Measurements from ENCODE around the gene ATP6V0E1.
"Not testable (repeated sequence)": the region's sequence is repeated elsewhere in the genome, so short reads cannot be mapped to it uniquely, and the experiment has no call there.

Gene ATP6V0E1

GRCh38 chr5:173004447-173004846 lies 20.9 kb downstream of the ATP6V0E1 start:
- Mint-ChIP-seq H3K4me1 (ENCODE audit: low read depth) (peaks cover 78% of the 10 kb centered on the region), H3K27ac (peak overlapping the region; percentile 77), H3K27me3 (no peaks in the 10 kb centered on the region), H3K4me3 (no peak overlapping the region), H3K36me3 (peaks cover 3% of the 10 kb centered on the region), H3K9me3 (ENCODE audit: low read depth) (no peaks in the 10 kb centered on the region)

GRCh38 chr5:173010021-173010420 lies 26.4 kb downstream of the ATP6V0E1 start:
- H3K9me3 Mint-ChIP-seq (ENCODE audit: low read depth), result no peaks in the 10 kb centered on the region
- H3K4me3 Mint-ChIP-seq, result peak overlapping the region; percentile 2
- peaks cover 2% of the 10 kb centered on the region for H3K36me3 Mint-ChIP-seq
- H3K27me3 Mint-ChIP-seq, result no peaks in the 10 kb centered on the region
- H3K27ac Mint-ChIP-seq, result peak overlapping the region; percentile 62
- H3K4me1 Mint-ChIP-seq (ENCODE audit: low read depth), result peaks cover 53% of the 10 kb centered on the region

DNA sequence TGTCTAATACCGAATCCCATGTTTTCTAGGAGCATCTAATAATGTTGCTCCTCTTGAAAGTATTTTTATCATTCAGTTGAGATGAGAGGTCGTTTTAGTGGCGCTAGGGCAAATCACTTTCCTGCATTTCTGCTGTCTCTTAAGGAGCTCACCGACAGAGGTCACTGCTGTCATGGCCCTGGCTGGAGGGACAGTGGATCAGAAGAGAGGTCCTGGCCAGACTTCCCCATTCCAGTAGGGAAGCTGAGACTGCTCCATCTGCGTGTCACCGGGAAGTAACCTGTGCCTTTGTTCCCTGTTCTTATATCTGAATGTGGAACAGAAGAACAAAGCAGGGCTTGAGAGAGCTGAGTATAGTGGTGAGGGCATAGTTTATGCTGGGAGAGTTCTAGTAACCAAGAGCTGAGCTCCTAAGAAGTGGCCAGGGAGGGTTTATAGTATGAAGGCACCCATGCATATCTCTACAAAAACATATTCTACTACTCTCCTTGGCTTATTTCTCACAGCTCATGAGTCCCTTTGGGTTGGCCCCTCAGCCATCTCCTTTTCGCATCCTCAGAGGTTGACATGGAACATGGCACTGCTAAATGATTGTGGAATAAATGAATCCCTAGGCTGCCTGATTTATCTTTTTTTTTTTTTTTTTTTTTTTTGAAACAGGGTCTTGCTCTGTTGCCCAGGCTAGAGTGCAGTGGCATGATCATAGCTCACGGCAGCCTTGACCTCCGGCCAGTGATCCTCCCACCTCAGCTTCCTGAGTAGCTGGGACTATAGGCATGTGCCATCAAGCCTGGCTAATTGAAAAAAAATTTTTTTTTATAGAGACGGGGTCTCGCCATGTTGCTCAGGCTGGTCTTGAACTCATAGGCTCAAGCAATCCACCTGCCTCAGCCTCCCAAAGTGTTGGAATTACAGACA lies 27.2 kb downstream of the ATP6V0E1 start:
- no peak overlapping the region for H3K4me3 Mint-ChIP-seq
- peaks cover 2% of the 10 kb centered on the region for H3K36me3 Mint-ChIP-seq
- H3K4me1 Mint-ChIP-seq (ENCODE audit: low read depth), result peaks cover 51% of the 10 kb centered on the region
- H3K9me3 Mint-ChIP-seq (ENCODE audit: low read depth), result no peaks in the 10 kb centered on the region
- peak overlapping the region; percentile 62 for H3K27ac Mint-ChIP-seq
- no peaks in the 10 kb centered on the region for H3K27me3 Mint-ChIP-seq

DNA sequence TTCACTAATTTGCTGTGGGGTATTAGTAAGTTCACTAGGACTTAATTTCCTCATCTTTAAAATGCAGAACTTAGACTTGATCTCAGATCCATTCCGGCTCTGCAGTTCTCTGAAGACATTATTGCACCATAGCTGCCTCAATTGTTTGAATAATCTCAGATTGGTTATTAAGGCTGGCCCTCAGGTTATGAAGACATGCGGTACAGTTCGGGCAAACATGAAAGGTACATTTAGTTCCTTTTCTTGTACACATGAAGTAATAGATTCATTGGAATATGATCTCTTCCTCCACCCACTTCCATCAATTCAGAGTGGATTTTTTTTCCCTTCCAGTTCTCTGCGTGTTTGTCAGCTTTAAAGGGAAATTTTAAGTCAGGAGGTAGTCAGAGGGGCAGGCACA lies 28.0 kb downstream of the ATP6V0E1 start:
- H3K27me3 Mint-ChIP-seq, result no peaks in the 10 kb centered on the region
- no peaks in the 10 kb centered on the region for H3K9me3 Mint-ChIP-seq (ENCODE audit: low read depth)
- peaks cover 54% of the 10 kb centered on the region for H3K4me1 Mint-ChIP-seq (ENCODE audit: low read depth)
- H3K27ac Mint-ChIP-seq, result peak overlapping the region; percentile 50
- peaks cover 2% of the 10 kb centered on the region for H3K36me3 Mint-ChIP-seq
- no peak overlapping the region for H3K4me3 Mint-ChIP-seq

DNA sequence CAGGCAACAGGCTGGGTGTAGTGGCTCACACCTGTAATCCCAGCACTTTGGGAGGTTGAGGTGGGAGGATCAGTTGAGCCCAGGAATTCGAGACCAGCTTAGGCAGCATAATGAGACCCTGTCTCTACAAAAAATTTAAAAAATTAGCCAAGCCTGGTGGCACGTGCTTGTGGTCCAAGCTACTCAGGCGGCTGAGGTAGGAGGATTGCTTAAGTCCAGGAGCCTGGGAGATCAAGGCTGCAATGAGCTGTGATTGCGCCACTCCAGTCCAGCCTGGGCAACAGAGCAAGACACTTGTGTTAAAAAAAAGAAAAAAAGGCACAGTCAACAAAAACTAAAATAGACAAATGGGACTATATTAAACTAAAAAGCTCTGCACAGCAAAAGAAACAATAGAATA lies 29.3 kb downstream of the ATP6V0E1 start:
- peaks cover 51% of the 10 kb centered on the region for H3K4me1 Mint-ChIP-seq (ENCODE audit: low read depth)

DNA sequence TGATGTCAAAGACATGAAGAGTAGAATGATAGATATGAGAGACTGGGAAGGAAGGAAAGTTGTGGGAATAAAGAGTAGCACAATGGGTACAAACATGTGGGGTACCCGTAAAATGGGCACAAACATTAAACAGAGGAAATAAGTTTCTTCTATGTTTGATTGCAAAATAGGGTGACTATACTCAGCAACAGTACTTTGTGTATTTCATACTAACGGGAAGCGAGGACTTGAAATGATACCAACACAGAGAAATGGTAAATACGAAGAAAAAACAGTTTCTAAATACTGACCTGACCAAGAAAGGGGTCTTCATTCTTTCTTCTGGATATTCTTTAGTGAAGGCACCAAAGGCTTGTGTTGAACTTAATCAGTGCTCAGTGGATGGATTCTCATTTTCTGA lies 31.1 kb downstream of the ATP6V0E1 start:
- Mint-ChIP-seq H3K9me3 (ENCODE audit: low read depth) (no peaks in the 10 kb centered on the region), H3K27me3 (no peaks in the 10 kb centered on the region), H3K4me1 (ENCODE audit: low read depth) (peaks cover 53% of the 10 kb centered on the region), H3K36me3 (peaks cover 7% of the 10 kb centered on the region), H3K27ac (peak overlapping the region; percentile 61), H3K4me3 (no peak overlapping the region)

More for the DNA sequence above, 29.3 kb downstream of the ATP6V0E1 start:
- Mint-ChIP-seq H3K27ac (no peak overlapping the region), H3K9me3 (ENCODE audit: low read depth) (no peaks in the 10 kb centered on the region), H3K36me3 (peaks cover 4% of the 10 kb centered on the region), H3K27me3 (no peaks in the 10 kb centered on the region), H3K4me3 (no peak overlapping the region)

DNA sequence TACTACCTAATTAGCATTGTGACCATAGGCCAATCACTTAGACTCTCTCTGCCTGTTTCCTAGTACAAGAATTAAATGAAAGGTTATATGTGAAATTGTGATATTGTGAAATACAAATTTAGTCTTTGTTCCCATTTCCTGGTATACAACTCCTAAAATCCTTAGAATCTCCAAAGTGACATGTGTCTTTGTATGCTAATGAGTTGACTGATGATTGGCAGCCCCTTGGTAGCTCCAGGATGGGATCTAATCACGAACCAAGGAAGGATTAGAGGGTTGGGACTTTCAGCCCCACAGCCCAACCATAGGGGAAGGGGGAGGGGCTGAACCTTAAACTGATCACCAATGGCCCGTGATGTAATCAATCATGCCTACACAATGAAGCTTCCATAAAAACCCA lies 31.6 kb downstream of the ATP6V0E1 start:
- no peaks in the 10 kb centered on the region for H3K9me3 Mint-ChIP-seq (ENCODE audit: low read depth)
- H3K4me3 Mint-ChIP-seq, result no peak overlapping the region
- peaks cover 50% of the 10 kb centered on the region for H3K4me1 Mint-ChIP-seq (ENCODE audit: low read depth)
- peaks cover 12% of the 10 kb centered on the region for H3K36me3 Mint-ChIP-seq
- peak overlapping the region; percentile 61 for H3K27ac Mint-ChIP-seq
- H3K27me3 Mint-ChIP-seq, result no peaks in the 10 kb centered on the region

- H3K27me3 Mint-ChIP-seq, result no peaks in the 10 kb centered on the region
- H3K9me3 Mint-ChIP-seq (ENCODE audit: low read depth), result no peaks in the 10 kb centered on the region
- peak overlapping the region; percentile 76 for H3K27ac Mint-ChIP-seq
- no peak overlapping the region for H3K4me3 Mint-ChIP-seq
- peaks cover 12% of the 10 kb centered on the region for H3K36me3 Mint-ChIP-seq
- H3K4me1 Mint-ChIP-seq (ENCODE audit: low read depth), result peaks cover 45% of the 10 kb centered on the region
Measured at GRCh38 chr5:173015598-173016455, 32.3 kb downstream of the ATP6V0E1 start.

DNA sequence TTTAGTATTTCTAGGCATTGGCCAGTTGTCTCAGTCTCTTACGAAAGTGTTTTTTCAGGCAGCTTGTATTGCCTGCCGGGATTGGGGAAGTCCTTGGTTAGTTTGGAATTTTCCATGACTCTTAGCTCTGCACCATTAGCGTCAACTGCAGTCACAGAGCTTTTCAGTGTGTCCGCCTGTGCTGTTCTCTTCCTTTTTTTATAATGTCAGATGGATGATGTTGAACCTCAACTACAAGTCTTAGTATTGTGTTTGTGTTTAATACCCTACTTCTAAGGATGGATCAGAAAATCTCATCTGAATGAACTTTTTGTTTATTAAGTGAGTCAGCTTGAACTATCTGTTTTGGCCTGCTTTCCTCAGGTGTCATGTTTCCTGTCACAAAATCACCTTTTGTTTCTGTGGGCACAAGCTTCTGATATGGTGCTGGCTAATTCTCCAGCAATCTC lies 33.1 kb downstream of the ATP6V0E1 start:
- Mint-ChIP-seq H3K36me3 (peaks cover 11% of the 10 kb centered on the region), H3K27ac (peak overlapping the region; percentile 76), H3K4me3 (no peak overlapping the region), H3K9me3 (ENCODE audit: low read depth) (no peaks in the 10 kb centered on the region), H3K27me3 (no peaks in the 10 kb centered on the region), H3K4me1 (ENCODE audit: low read depth) (peaks cover 42% of the 10 kb centered on the region)

GRCh38 chr5:173017087-173017486 lies 33.5 kb downstream of the ATP6V0E1 start:
- H3K27me3 Mint-ChIP-seq; H3K9me3 Mint-ChIP-seq (ENCODE audit: low read depth); H3K4me3 Mint-ChIP-seq: not testable (repeated sequence)
- Mint-ChIP-seq H3K36me3 (peaks cover 12% of the 10 kb centered on the region), H3K4me1 (ENCODE audit: low read depth) (peaks cover 41% of the 10 kb centered on the region), H3K27ac (peak overlapping the region; percentile 76)

GRCh38 chr5:173018358-173018757 lies 34.8 kb downstream of the ATP6V0E1 start:
- H3K4me1 Mint-ChIP-seq (ENCODE audit: low read depth), result peaks cover 37% of the 10 kb centered on the region
- H3K4me3 Mint-ChIP-seq, result no peak overlapping the region
- no peaks in the 10 kb centered on the region for H3K27me3 Mint-ChIP-seq
- peaks cover 13% of the 10 kb centered on the region for H3K36me3 Mint-ChIP-seq
- peak overlapping the region; percentile 83 for H3K27ac Mint-ChIP-seq
- H3K9me3 Mint-ChIP-seq (ENCODE audit: low read depth), result no peaks in the 10 kb centered on the region

DNA sequence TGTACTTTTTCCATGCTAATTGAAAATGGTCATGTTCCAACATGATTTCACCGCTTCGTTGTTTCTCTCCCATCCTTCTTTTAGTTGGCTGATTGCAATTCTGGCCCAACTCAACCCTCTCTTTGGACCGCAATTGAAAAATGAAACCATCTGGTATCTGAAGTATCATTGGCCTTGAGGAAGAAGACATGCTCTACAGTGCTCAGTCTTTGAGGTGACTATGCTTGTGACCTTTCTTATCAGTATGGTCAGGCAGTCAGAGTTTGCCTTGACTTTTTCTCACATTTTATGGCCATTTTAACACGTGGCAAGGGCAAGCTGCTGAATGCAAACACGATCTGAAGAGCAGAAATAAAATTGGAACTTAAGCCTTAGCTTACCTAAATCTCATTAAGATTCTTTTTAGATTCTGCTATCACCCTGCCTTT lies 36.6 kb downstream of the ATP6V0E1 start:
- peak overlapping the region; percentile 58 for H3K27ac Mint-ChIP-seq

DNA sequence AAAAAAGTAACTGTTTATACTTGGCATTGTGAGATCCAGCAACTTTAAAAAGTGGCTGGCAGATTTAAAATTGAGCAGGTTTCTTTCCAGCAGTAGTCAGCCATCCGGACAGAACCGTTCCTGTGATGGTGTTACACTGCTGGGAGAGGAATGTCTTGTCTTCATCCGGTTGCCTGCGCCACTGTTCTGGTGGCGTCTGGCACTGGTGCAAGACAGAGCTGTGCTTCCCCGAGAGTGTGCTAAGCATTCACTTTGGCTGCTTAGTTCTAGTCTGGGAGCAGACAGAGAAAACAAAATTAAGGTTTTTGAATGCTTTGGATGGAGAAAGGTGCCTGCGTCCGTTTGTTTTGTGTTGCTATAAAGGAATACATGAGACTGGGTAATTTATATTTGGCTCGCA lies 37.1 kb downstream of the ATP6V0E1 start:
- Mint-ChIP-seq H3K27me3 (no peaks in the 10 kb centered on the region), H3K27ac (no peak overlapping the region), H3K4me1 (ENCODE audit: low read depth) (peaks cover 34% of the 10 kb centered on the region), H3K4me3 (no peak overlapping the region), H3K36me3 (peaks cover 15% of the 10 kb centered on the region), H3K9me3 (ENCODE audit: low read depth) (no peaks in the 10 kb centered on the region)

More for the DNA sequence above, 36.6 kb downstream of the ATP6V0E1 start:
- Mint-ChIP-seq H3K4me1 (ENCODE audit: low read depth) (peaks cover 34% of the 10 kb centered on the region), H3K4me3 (no peak overlapping the region), H3K9me3 (ENCODE audit: low read depth) (no peaks in the 10 kb centered on the region), H3K36me3 (peaks cover 15% of the 10 kb centered on the region), H3K27me3 (no peaks in the 10 kb centered on the region)

GRCh38 chr5:173025651-173026050 lies 42.1 kb downstream of the ATP6V0E1 start:
- Mint-ChIP-seq H3K9me3 (ENCODE audit: low read depth) (no peaks in the 10 kb centered on the region), H3K4me1 (ENCODE audit: low read depth) (peaks cover 16% of the 10 kb centered on the region), H3K27ac (peak overlapping the region; percentile 72), H3K4me3 (no peak overlapping the region), H3K27me3 (no peaks in the 10 kb centered on the region), H3K36me3 (peaks cover 8% of the 10 kb centered on the region)

- Mint-ChIP-seq H3K36me3 (peaks cover 6% of the 10 kb centered on the region), H3K9me3 (ENCODE audit: low read depth) (no peaks in the 10 kb centered on the region), H3K4me1 (ENCODE audit: low read depth) (peaks cover 16% of the 10 kb centered on the region), H3K27ac (no peak overlapping the region), H3K27me3 (no peaks in the 10 kb centered on the region), H3K4me3 (no peak overlapping the region)
Measured at GRCh38 chr5:173027905-173028304, 44.3 kb downstream of the ATP6V0E1 start.
